H4 (cell line): Measurements from ENCODE around the gene TUBB4B. TPM values are rescaled to one million over a fixed set of nuclear protein-coding genes. Genes with fewer than 3 reads are reported as not detected.
"Not testable (repeated sequence)": the region's sequence is repeated elsewhere in the genome, so short reads cannot be mapped to it uniquely, and the experiment has no call there.

Experiments
- DNase-seq: peaks from one replicate; pipeline ENCODE4 v3.0.0-alpha.2; 2015; ENCODE audit warnings: low spot score
- total RNA-seq: library from RNA; depleted of rRNA; stranded (reverse); fragments of >200 nt; shearing (Covaris generic); gene quantifications from 2 replicates; pipeline ENCODE4 v1.2.3, GENCODE V29; 2014

Gene TUBB4B
- total RNA-seq, 1 experiment from 2014 or later: 180 TPM

DNA sequence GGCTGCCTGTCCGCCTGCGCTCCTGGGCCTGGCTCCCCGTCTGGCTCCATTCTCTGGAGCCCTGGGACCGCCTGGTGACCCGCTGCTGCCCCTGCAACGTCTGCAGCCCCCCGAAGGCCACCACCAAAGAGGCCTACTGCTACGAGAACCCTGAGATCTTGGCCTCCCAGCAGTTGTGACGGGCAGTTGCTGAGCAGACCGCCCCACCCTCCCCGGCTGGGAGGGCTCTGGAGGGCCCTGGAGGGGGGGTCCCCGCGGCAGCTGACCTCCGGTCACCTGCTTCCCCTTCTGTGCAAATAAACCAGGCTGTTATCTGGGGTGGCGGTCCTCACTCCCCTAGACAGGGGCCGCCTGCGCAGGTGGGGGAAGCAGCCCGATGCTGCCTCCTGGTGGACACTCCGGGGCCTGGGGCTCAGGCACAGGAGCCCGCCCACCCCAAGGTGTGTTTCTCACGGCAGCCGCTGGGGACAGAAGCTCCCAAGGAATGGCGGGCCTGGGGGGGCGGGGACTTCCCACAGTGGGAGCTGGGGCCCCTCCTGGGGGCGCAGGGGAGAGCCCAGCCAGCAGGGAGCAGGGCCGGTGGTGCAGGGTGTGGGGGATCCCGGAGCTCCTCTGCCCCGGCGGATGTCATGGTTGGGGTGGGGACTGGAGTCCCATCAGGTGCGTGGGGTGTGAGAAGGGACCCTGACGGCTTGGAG lies 4.7 kb upstream of the TUBB4B start:
- peak; percentile 74 for DNase-seq

GRCh38 chr9:137236936-137237421 lies 4.1 kb upstream of the TUBB4B start:
- no peak for DNase-seq

DNA sequence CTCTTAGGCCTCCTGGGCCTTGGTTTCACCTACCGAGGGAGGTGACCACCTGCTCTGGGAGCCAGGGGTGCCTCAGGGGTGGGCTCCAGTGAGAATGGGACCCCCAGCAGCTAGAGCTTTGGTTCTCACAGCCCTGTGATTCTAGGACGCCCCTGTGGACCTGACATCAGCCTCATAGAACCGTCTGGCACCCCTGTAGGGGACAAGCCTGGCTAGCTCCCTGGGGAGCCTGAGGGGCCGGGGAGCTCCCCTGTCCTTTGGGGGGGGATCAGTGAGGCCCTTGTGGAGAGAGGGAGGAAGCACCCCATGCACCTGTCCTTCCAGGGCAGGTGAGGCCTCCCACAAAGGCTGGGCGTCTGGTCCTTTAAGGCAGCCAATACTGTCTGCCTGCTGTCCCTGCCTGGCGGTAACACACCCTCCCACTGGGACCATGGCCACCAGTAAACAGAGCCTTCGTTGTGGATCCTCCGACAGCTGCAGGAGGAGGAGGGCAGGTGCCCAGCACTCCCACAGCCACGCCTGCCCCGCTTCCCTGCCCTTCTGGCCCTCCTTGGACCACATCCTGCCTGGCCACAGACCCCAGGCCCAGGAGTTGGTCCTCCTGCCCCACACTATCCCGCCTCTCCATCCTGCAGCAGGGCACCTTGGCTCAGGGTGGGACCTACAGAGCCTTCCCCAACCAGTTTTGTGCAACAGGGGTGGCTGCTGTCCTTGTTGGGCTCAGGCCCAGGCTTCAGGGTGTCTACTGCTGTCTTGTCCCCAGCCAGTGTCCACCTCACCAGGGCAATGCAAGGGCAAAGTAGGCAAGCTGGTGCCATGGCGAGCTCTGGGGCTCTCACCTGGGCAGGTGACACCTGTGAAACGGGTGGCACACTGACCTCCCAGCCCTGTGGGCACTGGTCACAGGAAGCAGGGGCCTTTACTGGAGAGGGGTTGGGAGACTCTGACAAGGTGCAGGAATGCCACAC lies 3.0 kb upstream of the TUBB4B start:
- DNase-seq: no peak

GRCh38 chr9:137239541-137240200 lies 1.4 kb upstream of the TUBB4B start:
- not testable (repeated sequence) for DNase-seq

- peak; percentile 52 for DNase-seq
These were observed 708 bp upstream of the TUBB4B start for GRCh38 chr9:137240318-137240840.

DNA sequence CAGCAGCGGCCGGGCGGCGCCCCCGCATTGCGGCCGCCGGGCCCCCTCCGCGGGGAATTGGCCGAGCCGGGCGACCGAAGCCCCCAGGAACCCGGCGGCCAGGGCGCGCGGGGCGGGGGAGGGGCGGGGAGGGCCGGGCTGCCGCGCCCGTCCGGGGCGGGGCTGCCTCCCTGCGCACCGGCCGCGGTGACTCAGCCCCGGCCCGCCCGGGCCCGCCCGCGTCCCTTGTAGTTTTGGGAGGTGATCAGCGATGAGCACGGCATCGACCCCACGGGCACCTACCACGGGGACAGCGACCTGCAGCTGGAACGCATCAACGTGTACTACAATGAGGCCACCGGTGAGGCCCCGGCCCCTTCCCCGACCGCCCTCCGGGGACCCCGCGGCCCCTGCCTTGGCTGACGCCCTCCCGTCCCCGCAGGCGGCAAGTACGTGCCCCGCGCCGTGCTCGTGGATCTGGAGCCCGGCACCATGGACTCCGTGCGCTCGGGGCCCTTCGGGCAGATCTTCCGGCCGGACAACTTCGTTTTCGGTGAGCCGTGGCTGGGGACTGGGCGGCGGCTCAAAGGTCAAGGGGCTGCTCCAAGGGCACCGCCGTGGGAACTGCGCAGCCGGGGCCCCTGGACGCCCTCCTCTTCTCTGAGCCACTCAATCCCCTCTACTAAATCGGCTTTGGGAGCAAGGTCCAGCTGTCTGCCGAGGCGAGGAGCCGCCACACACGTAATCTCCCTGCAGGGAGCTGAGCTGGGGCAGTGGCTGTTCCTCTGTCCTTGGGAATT lies 592 bp downstream of the TUBB4B start:
- DNase-seq: no peak

DNA sequence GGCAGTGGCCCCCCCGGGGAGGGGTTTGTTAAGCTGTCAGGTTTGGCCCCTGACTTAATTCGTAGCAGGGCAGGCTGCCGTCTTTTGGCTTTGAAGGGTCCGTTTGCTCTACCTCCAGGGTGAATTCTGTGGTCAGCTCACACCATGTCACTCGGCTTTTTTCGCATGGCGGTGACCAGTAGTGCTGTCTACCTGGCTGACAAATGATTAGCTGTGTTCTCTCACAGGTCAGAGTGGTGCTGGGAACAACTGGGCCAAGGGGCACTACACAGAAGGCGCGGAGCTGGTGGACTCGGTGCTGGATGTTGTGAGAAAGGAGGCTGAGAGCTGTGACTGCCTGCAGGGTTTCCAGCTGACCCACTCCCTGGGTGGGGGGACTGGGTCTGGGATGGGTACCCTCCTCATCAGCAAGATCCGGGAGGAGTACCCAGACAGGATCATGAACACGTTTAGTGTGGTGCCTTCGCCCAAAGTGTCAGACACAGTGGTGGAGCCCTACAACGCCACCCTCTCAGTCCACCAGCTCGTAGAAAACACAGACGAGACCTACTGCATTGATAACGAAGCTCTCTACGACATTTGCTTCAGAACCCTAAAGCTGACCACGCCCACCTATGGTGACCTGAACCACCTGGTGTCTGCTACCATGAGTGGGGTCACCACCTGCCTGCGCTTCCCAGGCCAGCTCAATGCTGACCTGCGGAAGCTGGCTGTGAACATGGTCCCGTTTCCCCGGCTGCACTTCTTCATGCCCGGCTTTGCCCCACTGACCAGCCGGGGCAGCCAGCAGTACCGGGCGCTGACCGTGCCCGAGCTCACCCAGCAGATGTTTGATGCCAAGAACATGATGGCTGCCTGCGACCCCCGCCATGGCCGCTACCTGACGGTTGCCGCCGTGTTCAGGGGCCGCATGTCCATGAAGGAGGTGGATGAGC lies 1.4 kb downstream of the TUBB4B start:
- no peak for DNase-seq

- DNase-seq: not testable (repeated sequence)
These were observed 2.2 kb downstream of the TUBB4B start for GRCh38 chr9:137243266-137243625.

GRCh38 chr9:137243626-137244485 lies 2.8 kb downstream of the TUBB4B start:
- DNase-seq: no peak

- no peak for DNase-seq
These were observed 3.7 kb downstream of the TUBB4B start for GRCh38 chr9:137244486-137245449.

DNA sequence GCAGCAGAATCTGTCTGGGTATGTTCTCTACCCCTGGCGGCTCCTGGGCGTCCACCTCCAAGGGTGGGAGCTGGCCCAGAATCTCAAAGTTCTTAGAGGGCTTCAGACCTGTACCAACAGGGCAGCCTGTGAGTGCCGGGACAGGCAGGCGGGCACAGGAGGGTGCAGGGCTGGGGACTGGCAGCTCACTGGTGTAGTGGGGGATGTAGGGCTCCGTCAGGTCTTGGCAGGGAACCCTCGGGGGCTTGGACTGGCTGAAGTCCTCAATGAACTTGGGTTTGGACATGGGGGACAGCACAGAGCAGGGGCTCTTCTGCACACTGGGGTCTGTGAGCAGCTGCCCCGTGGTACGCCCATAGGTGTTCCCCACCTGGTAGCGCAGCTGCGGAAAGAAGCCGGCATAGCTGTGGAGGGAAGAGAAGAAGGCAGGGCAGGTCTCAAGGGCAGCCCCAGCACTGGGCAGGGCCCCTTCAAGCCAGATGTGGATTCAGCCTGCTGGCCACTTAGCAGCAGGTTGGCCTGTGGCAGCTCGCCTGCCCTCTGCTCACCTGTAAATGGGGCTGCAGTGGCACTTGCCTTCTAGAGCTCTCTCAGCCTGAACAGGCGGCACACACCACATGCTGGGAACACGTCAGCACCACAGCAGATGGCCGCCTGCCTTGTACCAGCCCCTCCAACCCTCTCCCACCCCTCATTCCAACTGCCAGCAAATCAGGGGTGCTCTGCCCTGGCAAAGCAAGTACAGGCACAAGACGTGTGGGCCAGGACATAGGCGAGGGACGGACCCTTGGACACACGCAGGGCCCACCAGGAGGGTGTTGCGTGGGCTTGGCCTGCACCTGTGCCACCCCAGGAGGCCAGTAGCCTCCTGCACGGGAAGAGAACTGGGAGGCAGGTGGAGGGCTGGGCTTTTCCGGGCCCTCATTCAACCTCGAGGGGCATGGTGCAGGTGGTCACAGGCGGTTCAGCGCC lies 4.6 kb downstream of the TUBB4B start:
- no peak for DNase-seq

GRCh38 chr9:137247135-137247915 lies 6.2 kb downstream of the TUBB4B start:
- no peak for DNase-seq

GRCh38 chr9:137247916-137248175 lies 6.8 kb downstream of the TUBB4B start:
- no peak for DNase-seq

GRCh38 chr9:137250329-137251193 lies 9.5 kb downstream of the TUBB4B start:
- no peak for DNase-seq

DNA sequence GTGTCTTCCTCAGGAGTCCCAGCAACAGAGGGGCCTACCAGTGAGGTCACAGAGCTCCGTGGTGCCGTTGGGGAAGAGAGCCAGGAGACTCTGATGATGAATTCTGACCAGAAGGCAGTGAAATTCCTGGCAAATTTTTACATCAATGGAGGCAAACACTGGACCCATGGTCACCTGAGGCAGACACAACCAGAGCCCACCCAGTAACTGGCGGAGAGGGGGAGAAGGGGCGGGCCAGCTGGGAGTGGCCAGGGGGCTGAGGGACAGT lies 10.0 kb downstream of the TUBB4B start, which contains the start of gene STPG3:
Gene STPG3 (plus strand): TSS at position 93 of the 268 bp plus-strand sequence. CDS start 1 bp downstream, at position 94.
- DNase-seq: no peak
